A549 (cell line): ENCODE measurements around the gene MPPED1. TPM values are rescaled to one million over a fixed set of nuclear protein-coding genes. Genes with fewer than 3 reads are reported as not detected.

Experiments
- ATAC-seq, 2 experiments: fragments of 200-7000 bp in 1 of 2; fragments of >200 bp in 1 of 2; cut with Nextera tagmentation in 1 of 2; cut with Tn5 transposase in 1 of 2; 3 replicates each; pipeline versions ENCODE4 v1.8.0 to v1.9.1; 2018 to 2020; ENCODE audit warnings: mild to moderate bottlenecking in 1 of 2, moderate library complexity in 1 of 2
- CTCF ChIA-PET: fragments of 300-600 bp; sonication (Branson Sonifier 250); formaldehyde crosslinking; extraction: SDS; loops from one replicate; lab custom pipeline; 2021; ENCODE audit warnings: antibody characterized with exemption, inconsistent platforms; lab: Yijun Ruan, JAX
- POLR2A ChIA-PET: fragments of 350-600 bp; formaldehyde crosslinking; extraction: SDS; loops from one replicate; lab custom pipeline; 2021; ENCODE audit warnings: antibody characterized with exemption, inconsistent platforms; lab: Yijun Ruan, JAX
- DNase-seq, 2 experiments: peaks; one replicate each; pipeline versions ENCODE4 v3.0.0 to v3.0.0-alpha.2; 2011 to 2016; ENCODE audit warnings: low read depth in 1 of 2, low spot score in 1 of 2
- FAIRE-seq: peaks from 2 replicates; lab custom pipeline; 2011; peaks lifted over from hg19 to GRCh38; lab: Jason Lieb, UNC
- H3K27ac ChIP-seq, 2 experiments: fragments of >200 bp; sonication (Bioruptor Twin); formaldehyde crosslinking; 3 replicates each; pipeline ENCODE4 v1.5.1; 2016 to 2017
- H3K4me1 ChIP-seq: fragments of >200 bp; sonication (Bioruptor Twin); formaldehyde crosslinking; 3 replicates; pipeline ENCODE4 v1.6.1; 2016
- H3K4me2 ChIP-seq: fragments of >200 bp; sonication (Bioruptor Twin); formaldehyde crosslinking; 3 replicates; pipeline ENCODE4 v1.6.1; 2016
- H3K4me3 ChIP-seq: fragments of >200 bp; sonication (Bioruptor Twin); formaldehyde crosslinking; 3 replicates; pipeline ENCODE4 v1.5.1; 2016
- H3K9me3 ChIP-seq: fragments of >200 bp; sonication (Bioruptor Twin); formaldehyde crosslinking; 3 replicates; pipeline ENCODE4 v1.6.1; 2016
- CBX2 ChIP-seq: fragments of 200-600 bp; sonication (generic); IDR thresholded peaks from 2 replicates; pipeline ENCODE4 v1.6.1; 2016; ENCODE audit warnings: low read depth, mild to moderate bottlenecking, borderline replicate concordance
- CEBPB ChIP-seq, 2 experiments: fragments of >200 bp in 1 of 2; sonication (Bioruptor Twin) in 1 of 2; formaldehyde crosslinking in 1 of 2; IDR thresholded peaks; 2 replicates each; pipeline ENCODE4 v1.6.1; 2012 to 2016
- FOSB ChIP-seq: fragments of 250-450 bp; sonication (Bioruptor Pico); IDR thresholded peaks from 2 replicates; pipeline ENCODE4 v1.5.0; 2020; ENCODE audit warnings: mild to moderate bottlenecking, moderate library complexity
- FOSL2 ChIP-seq, 2 experiments: fragments of 450-650 bp in 1 of 2; fragments of >200 bp in 1 of 2; sonication (Bioruptor Twin) in 1 of 2; formaldehyde crosslinking; IDR thresholded peaks; 2 replicates each; pipeline versions ENCODE4 v1.5.0 to v1.6.1; 2016 to 2020; ENCODE audit warnings: mild to moderate bottlenecking in 1 of 2, moderate library complexity in 1 of 2
- FOXS1 ChIP-seq: fragments of 250-450 bp; sonication (Bioruptor Pico); IDR thresholded peaks from 2 replicates; pipeline ENCODE4 v1.5.0; 2020; ENCODE audit warnings: mild to moderate bottlenecking, moderate library complexity
- HEYL ChIP-seq: fragments of 250-450 bp; sonication (Bioruptor Pico); IDR thresholded peaks from 2 replicates; pipeline ENCODE4 v1.8.0; 2021; ENCODE audit warnings: mild to moderate bottlenecking, moderate library complexity
- HOXA7 ChIP-seq: fragments of 250-450 bp; sonication (Bioruptor Pico); IDR thresholded peaks from 2 replicates; pipeline ENCODE4 v1.5.0; 2020; ENCODE audit warnings: mild to moderate bottlenecking, moderate library complexity
- KDM5A ChIP-seq: fragments of 200-600 bp; sonication (generic); IDR thresholded peaks from 2 replicates; pipeline ENCODE4 v1.6.1; 2016; ENCODE audit warnings: antibody characterized with exemption, mild to moderate bottlenecking
- MAFK ChIP-seq: fragments of 450-650 bp; IDR thresholded peaks from 2 replicates; pipeline ENCODE4 v1.6.1; 2014; ENCODE audit not compliant: partially characterized antibody
- NFE2L2 ChIP-seq: fragments of 150-350 bp; conservative IDR thresholded peaks from 2 replicates; pipeline ENCODE4 v1.6.1; 2014; ENCODE audit warnings: low read length
- PHF8 ChIP-seq: fragments of 200-600 bp; sonication (generic); IDR thresholded peaks from 2 replicates; pipeline ENCODE4 v1.6.1; 2016; ENCODE audit warnings: low read depth, mild to moderate bottlenecking, antibody characterized with exemption, moderate library complexity, borderline replicate concordance
- RAD21 ChIP-seq, 2 experiments: fragments of >200 bp in 1 of 2; sonication (Bioruptor Twin) in 1 of 2; formaldehyde crosslinking in 1 of 2; IDR thresholded peaks in 1 of 2; conservative IDR thresholded peaks in 1 of 2; 2 replicates in 1 of 2; 3 replicates in 1 of 2; pipeline ENCODE4 v1.6.1; 2012 to 2018; ENCODE audit warnings: inconsistent platforms in 1 of 2
- SMC3 ChIP-seq: fragments of >200 bp; sonication (Bioruptor Twin); formaldehyde crosslinking; IDR thresholded peaks from 3 replicates; pipeline ENCODE4 v1.6.1; 2018; ENCODE audit warnings: inconsistent platforms
- SREBF2 ChIP-seq: fragments of 450-650 bp; IDR thresholded peaks from 2 replicates; pipeline ENCODE4 v1.6.1; 2014; ENCODE audit warnings: mild to moderate bottlenecking, moderate library complexity
- TFCP2L1 ChIP-seq: fragments of 250-450 bp; sonication (Bioruptor Pico); IDR thresholded peaks from 2 replicates; pipeline ENCODE4 v1.5.0; 2021; ENCODE audit warnings: mild to moderate bottlenecking
- ZFP36 ChIP-seq: fragments of 450-650 bp; IDR thresholded peaks from 2 replicates; pipeline ENCODE4 v1.6.1; 2014; ENCODE audit warnings: borderline replicate concordance; ENCODE audit not compliant: partially characterized antibody
- WGBS: methylation state at CpG from one replicate; pipeline ENCODE4 v1.1.6; 2017; ENCODE audit errors: missing lambda C conversion rate; 5-methylcytosine and 5-hydroxymethylcytosine counted together
- polyA plus RNA-seq, 4 experiments: library from polyadenylated mRNA; depleted of rRNA in 3 of 4; stranded (reverse); fragments of >200 nt; fragmentation: RNase III in 1 of 4; extraction: RNeasy Plus Mini Kit Qiagen cat#74134 plus additional on column Dnase treatment in 1 of 4; gene quantifications; 2 replicates in 3 of 4; 3 replicates in 1 of 4; pipeline ENCODE4 v1.2.3, GENCODE V29; 2011 to 2017
- TF ChIP-seq, protein P1 (sequence below): IDR thresholded peaks from 2 replicates; pipeline ENCODE4 v1.6.1; 2012
- TF ChIP-seq, protein P2 (sequence below): fragments of 150-350 bp; IDR thresholded peaks from 2 replicates; pipeline ENCODE4 v1.6.1; 2014; ENCODE audit warnings: low read depth, mild to moderate bottlenecking, low read length
- TF ChIP-seq, protein P3 (sequence below): fragments of >200 bp; sonication (Bioruptor Twin); formaldehyde crosslinking; IDR thresholded peaks from 3 replicates; pipeline ENCODE4 v1.6.1; 2016

MPPED1 gene
- polyA plus RNA-seq, 2 of the 4 experiments (the other 2 are of a cell fraction): not detected

DNA sequence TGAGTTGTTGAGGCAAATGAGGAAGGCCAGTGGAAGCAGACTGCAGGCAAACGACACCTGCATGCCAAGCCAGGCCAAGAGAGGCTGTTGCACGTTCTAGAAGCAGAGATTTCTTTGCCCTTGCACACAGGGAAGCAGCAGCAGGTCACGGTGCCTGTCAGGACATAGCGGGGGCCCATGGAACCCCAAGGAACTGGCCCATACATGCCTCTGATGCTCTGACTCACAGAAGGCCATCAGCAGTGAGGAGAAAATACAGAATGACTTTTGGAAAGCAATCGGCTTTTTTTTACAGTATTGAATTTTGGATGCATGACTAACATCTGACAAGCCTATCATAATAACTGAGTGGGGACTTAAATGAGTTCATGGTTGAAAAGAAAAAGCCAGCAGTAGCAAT is 123.9 kb downstream of the MPPED1 start (continued):
- TF ChIP-seq, protein P1, sequence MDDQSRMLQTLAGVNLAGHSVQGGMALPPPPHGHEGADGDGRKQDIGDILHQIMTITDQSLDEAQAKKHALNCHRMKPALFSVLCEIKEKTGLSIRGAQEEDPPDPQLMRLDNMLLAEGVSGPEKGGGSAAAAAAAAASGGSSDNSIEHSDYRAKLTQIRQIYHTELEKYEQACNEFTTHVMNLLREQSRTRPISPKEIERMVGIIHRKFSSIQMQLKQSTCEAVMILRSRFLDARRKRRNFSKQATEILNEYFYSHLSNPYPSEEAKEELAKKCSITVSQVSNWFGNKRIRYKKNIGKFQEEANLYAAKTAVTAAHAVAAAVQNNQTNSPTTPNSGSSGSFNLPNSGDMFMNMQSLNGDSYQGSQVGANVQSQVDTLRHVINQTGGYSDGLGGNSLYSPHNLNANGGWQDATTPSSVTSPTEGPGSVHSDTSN: no peak
- TF ChIP-seq, protein P2, sequence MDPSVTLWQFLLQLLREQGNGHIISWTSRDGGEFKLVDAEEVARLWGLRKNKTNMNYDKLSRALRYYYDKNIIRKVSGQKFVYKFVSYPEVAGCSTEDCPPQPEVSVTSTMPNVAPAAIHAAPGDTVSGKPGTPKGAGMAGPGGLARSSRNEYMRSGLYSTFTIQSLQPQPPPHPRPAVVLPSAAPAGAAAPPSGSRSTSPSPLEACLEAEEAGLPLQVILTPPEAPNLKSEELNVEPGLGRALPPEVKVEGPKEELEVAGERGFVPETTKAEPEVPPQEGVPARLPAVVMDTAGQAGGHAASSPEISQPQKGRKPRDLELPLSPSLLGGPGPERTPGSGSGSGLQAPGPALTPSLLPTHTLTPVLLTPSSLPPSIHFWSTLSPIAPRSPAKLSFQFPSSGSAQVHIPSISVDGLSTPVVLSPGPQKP: no peak
- TF ChIP-seq FOXS1 (CRISPR knock-in tag) (no peak), TFCP2L1 (CRISPR knock-in tag) (no peak), RAD21 (conservative IDR thresholded peaks at IDR 0.05 in 1 of 2, IDR thresholded peaks at IDR 0.05 in 1 of 2) (no peak)

DNA sequence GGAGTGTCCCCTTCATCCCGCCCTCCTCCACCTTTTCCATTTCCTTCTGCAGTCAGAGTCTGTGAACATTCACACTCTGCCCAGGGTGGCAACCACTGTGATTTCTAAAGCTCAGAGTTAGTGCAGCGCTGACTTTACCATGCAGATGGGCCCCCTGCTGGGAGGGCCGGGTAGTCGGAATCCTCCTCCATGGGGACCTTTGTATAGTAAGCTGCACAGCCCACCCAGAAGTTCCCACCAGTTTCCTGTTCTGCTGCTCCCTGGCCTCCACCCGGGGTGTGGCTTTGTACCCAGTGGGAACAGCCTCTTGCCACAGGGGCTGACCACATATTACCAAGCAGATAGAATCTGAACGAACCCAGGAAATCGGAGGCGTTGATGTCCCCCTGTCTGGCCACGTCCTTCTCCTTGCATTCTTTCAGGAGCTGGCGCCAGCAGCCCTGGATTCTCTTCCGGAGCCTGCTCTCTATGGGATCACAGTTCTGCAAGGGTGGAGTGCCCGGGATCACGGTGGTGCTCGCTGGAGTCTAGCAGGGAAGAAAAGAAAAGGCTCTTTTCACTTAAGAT is 125.3 kb downstream of the MPPED1 start:
- TF ChIP-seq KDM5A (no peak), FOSL2 (IDR thresholded peaks at IDR 0.05) (no peak), FOSL2 (CRISPR knock-in tag; IDR thresholded peaks at IDR 0.05) (no peak), HOXA7 (no peak), ZFP36 (no peak), HEYL (CRISPR knock-in tag) (no peak), SMC3 (no peak), CBX2 (no peak), CEBPB (IDR thresholded peaks at IDR 0.05) (no peak), PHF8 (no peak), SREBF2 (no peak), TFCP2L1 (CRISPR knock-in tag) (no peak), NFE2L2 (no peak), FOSB (CRISPR knock-in tag) (no peak), MAFK (no peak)
- TF ChIP-seq, protein P3, sequence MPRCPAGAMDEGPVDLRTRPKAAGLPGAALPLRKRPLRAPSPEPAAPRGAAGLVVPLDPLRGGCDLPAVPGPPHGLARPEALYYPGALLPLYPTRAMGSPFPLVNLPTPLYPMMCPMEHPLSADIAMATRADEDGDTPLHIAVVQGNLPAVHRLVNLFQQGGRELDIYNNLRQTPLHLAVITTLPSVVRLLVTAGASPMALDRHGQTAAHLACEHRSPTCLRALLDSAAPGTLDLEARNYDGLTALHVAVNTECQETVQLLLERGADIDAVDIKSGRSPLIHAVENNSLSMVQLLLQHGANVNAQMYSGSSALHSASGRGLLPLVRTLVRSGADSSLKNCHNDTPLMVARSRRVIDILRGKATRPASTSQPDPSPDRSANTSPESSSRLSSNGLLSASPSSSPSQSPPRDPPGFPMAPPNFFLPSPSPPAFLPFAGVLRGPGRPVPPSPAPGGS: no peak
- TF ChIP-seq, protein P1: no peak
- Histone ChIP-seq H3K4me2 (no peak overlapping the region), H3K4me1 (no peaks in the 10 kb centered on the region), H3K9me3 (no peaks in the 10 kb centered on the region), H3K4me3 (no peak overlapping the region), H3K27ac (no peak overlapping the region)
- no peak for FAIRE-seq
- ChIA-PET POLR2A (no interaction called here), CTCF (no interaction called here)
- no peak for DNase-seq
- ATAC-seq: no peak
- 67% methylated on average over 13 of the region's 14 CpGs for WGBS
